Heart right ventricle (tissue), 16 donors: Measurements from ENCODE around the gene SLC4A8. TPM values are rescaled to one million over a fixed set of nuclear protein-coding genes. Genes with fewer than 3 reads are reported as not detected.
"Not testable (repeated sequence)": the region's sequence is repeated elsewhere in the genome, so short reads cannot be mapped to it uniquely, and the experiment has no call there.

Experiments
- ATAC-seq, 8 donors: fragments of 200-7000 bp; cut with Tn5 transposase; one replicate each; pipeline ENCODE4 v1.9.1; 2020; ENCODE audit warnings: mild to moderate bottlenecking in 8 of 8, moderate library complexity in 8 of 8, moderate number of reproducible peaks in 1 of 8
- DNase-seq, 2 donors: peaks; one replicate each; pipeline ENCODE4 v3.0.0-alpha.2; 2020
- H3K27ac ChIP-seq, 10 donors: fragments of 200-600 bp; sonication (generic) in 2 of 10; one replicate each; pipeline versions ENCODE4 v1.5.0 to v1.8.0; 2020 to 2022; ENCODE audit warnings: mild to moderate bottlenecking in 3 of 10
- H3K27me3 ChIP-seq, 7 donors: fragments of 200-600 bp; one replicate each; pipeline ENCODE4 v1.8.0; 2021 to 2022; ENCODE audit warnings: mild to moderate bottlenecking in 2 of 7
- H3K36me3 ChIP-seq, 9 donors: fragments of 200-600 bp; sonication (generic) in 1 of 9; one replicate each; pipeline versions ENCODE4 v1.5.0 to v1.8.0; 2020 to 2022; ENCODE audit warnings: mild to moderate bottlenecking in 2 of 9
- H3K4me1 ChIP-seq, 9 donors: fragments of 200-600 bp; sonication (generic) in 1 of 9; one replicate each; pipeline versions ENCODE4 v1.5.0 to v1.8.0; 2020 to 2022; ENCODE audit warnings: mild to moderate bottlenecking in 4 of 9
- H3K4me3 ChIP-seq, 10 donors: fragments of 200-600 bp; sonication (generic) in 2 of 10; one replicate each; pipeline versions ENCODE4 v1.5.0 to v1.8.0; 2020 to 2022; ENCODE audit warnings: mild to moderate bottlenecking in 7 of 10, moderate library complexity in 2 of 10
- H3K9me3 ChIP-seq, 11 donors: fragments of 200-600 bp in 10 of 11; sonication (generic) in 2 of 11; one replicate each; pipeline versions ENCODE4 v1.5.0 to v1.8.0; 2013 to 2022; ENCODE audit warnings: mild to moderate bottlenecking in 2 of 11, control low read depth in 1 of 11, moderate library complexity in 1 of 11
- CTCF ChIP-seq, 9 donors: fragments of 200-600 bp; sonication (generic) in 2 of 9; IDR thresholded peaks; one replicate each; pipeline versions ENCODE4 v1.5.0 to v1.8.0; 2021 to 2022; ENCODE audit warnings: antibody characterized with exemption in 9 of 9, mild to moderate bottlenecking in 5 of 9, moderate library complexity in 1 of 9
- WGBS, 2 donors: extraction: QIAGEN DNeasy Blood & Tissue Kit; methylation state at CpG; one replicate each; pipeline ENCODE4 v1.1.7; 2013; ENCODE audit warnings: inconsistent platforms in 1 of 2; 5-methylcytosine and 5-hydroxymethylcytosine counted together
- intact Hi-C, 10 donors: fragments of 100-400 bp; cut with DNase I; formaldehyde crosslinking; loops; one replicate each; pipeline versions ENCODE4 v1.11.1 to v1.14.2; 2022
- polyA plus RNA-seq, 2 donors: library from polyadenylated mRNA; stranded (reverse); fragments of 200-250 nt; gene quantifications; one replicate each; pipeline ENCODE4 v1.2.3, GENCODE V29; 2013
- total RNA-seq, 10 donors: library from RNA; stranded (reverse); fragmentation: NEBNext Ultra II Directional in 3 of 10; extraction: Animal tissue kit (Norgen Biotek cat#: 25700) in 3 of 10; gene quantifications; one replicate each; pipeline versions ENCODE4 v1.2.1 to v1.2.4, GENCODE V29; 2021 to 2023
- donor health status: Arrhythmogenic right ventricular cardiomyopathy.
- donor health status: ischemic (EF 13 %, LVEDD 7.1; RV severe dilation, severe dysfunction).
- donor health status: healthy with polysubstance abuse.
- donor health status: DM: no; HTN: yes; CAD: no.
- donor health status: DM: no; HTN: no; CAD: no.
- donor health status: ischemic (EF 25% LVEDD 6.9; RV normal size, moderate dysfunction).
- donor health status: ischemic (EF 25% LVEDD 5.7; RV mildly dilated, moderate dysfunction).
- donor health status: healthy.
- donor health status: DM: yes; HTN: yes; CAD: no.
- donor health status: Ischemic cardiomyopathy.
- donor health status: ischemic (EF 35%, LVEDD 5.7; RV mildly dilated, moderate dysfunction).
- donor health status: nonischemic (EF 11% LVEDD 7.7; RV severe dilation, severe dysfunction).
- donor health status: DM: yes; HTN: yes; CAD: no.
- donor health status: PGD.
- donor health status: ischemic (EF 29% LVEDD 5.4; RV normal size, mild dysfunction).
- donor health status: nonischemic (EF 23%, LVEDD 6.1; RV moderate dilation, normal function).

Gene SLC4A8
- total and polyA plus RNA-seq, 12 donors: 0.12 to 1.8 (median 0.58) TPM

GRCh38 chr12:51448618-51449256, 24.1 kb downstream of the SLC4A8 start:
- H3K4me1 ChIP-seq: peaks cover 0 to 3% (median 0%) of the 10 kb centered on the region in 9 donors
- H3K9me3 ChIP-seq: no peaks in the 10 kb centered on the region
- no peak overlapping the region for H3K27ac ChIP-seq
- 78 to 84% methylated on average over 3 of the region's 3 CpGs for WGBS, 2 donors
- no peak for TF ChIP-seq CTCF (IDR thresholded peaks at IDR 0.05)
- ATAC-seq (no peak), DNase-seq (no peak)
- H3K4me3 ChIP-seq: no peak overlapping the region
- H3K27me3 ChIP-seq: peaks cover 0 to 16% (median 0%) of the 10 kb centered on the region in 7 donors
- no peaks in the 10 kb centered on the region for H3K36me3 ChIP-seq
- intact Hi-C loops: no loop called here

- Histone ChIP-seq H3K36me3 (no peaks in the 10 kb centered on the region), H3K4me1 (peaks cover 0 to 3% (median 0%) of the 10 kb centered on the region in 9 donors), H3K4me3 (no peak overlapping the region), H3K27ac (no peak overlapping the region), H3K9me3 (no peaks in the 10 kb centered on the region), H3K27me3 (peaks cover 0 to 12% (median 0%) of the 10 kb centered on the region in 7 donors)
- intact Hi-C loops: no loop called here
- TF ChIP-seq CTCF (IDR thresholded peaks at IDR 0.05): no peak
- ATAC-seq (no peak), DNase-seq (no peak)
- WGBS, 2 donors: 92% methylated on average over 3 of the region's 3 CpGs
These were observed 25.1 kb downstream of the SLC4A8 start for GRCh38 chr12:51449580-51450246.

- intact Hi-C loops: no loop called here
- no peak overlapping the region for H3K4me3 ChIP-seq
- WGBS, 2 donors: 62 to 70% methylated on average over 1 of the region's 1 CpG
- H3K4me1 ChIP-seq: peaks cover 0 to 3% (median 0%) of the 10 kb centered on the region in 9 donors
- TF ChIP-seq CTCF (IDR thresholded peaks at IDR 0.05): no peak
- peaks cover 0 to 9% (median 0%) of the 10 kb centered on the region in 7 donors for H3K27me3 ChIP-seq
- no peaks in the 10 kb centered on the region for H3K9me3 ChIP-seq
- no peak for ATAC-seq
- DNase-seq: no peak
- no peak overlapping the region for H3K27ac ChIP-seq
- H3K36me3 ChIP-seq: no peaks in the 10 kb centered on the region
These were observed 25.7 kb downstream of the SLC4A8 start for GRCh38 chr12:51450333-51450732.

GRCh38 chr12:51450806-51451205, 26.2 kb downstream of the SLC4A8 start:
- H3K27ac ChIP-seq: no peak overlapping the region
- peaks cover 0 to 3% (median 0%) of the 10 kb centered on the region in 9 donors for H3K4me1 ChIP-seq
- ATAC-seq (no peak), DNase-seq (no peak)
- WGBS, 2 donors: 88% methylated on average over 11 of the region's 11 CpGs
- no peaks in the 10 kb centered on the region for H3K9me3 ChIP-seq
- intact Hi-C loops: no loop called here
- H3K27me3 ChIP-seq: peaks cover 0 to 7% (median 0%) of the 10 kb centered on the region in 7 donors
- no peak for TF ChIP-seq CTCF (IDR thresholded peaks at IDR 0.05)
- no peak overlapping the region for H3K4me3 ChIP-seq
- H3K36me3 ChIP-seq: no peaks in the 10 kb centered on the region

- intact Hi-C loops, H3K36me3 ChIP-seq, ATAC-seq, H3K9me3 ChIP-seq, H3K27me3 ChIP-seq, DNase-seq, H3K27ac ChIP-seq, H3K4me3 ChIP-seq, H3K4me1 ChIP-seq: not testable (repeated sequence)
- 94 to 95% methylated on average over 7 of the region's 7 CpGs for WGBS, 2 donors
These were observed 29.4 kb downstream of the SLC4A8 start for GRCh38 chr12:51454016-51454415.

- H3K4me1 ChIP-seq, H3K9me3 ChIP-seq, H3K27ac ChIP-seq, DNase-seq, intact Hi-C loops, H3K36me3 ChIP-seq, H3K4me3 ChIP-seq, H3K27me3 ChIP-seq, ATAC-seq: not testable (repeated sequence)
- 72 to 75% methylated on average over 3 of the region's 6 CpGs for WGBS, 2 donors
These were observed 30.4 kb downstream of the SLC4A8 start for GRCh38 chr12:51455050-51455449.
